HG02943 (cell line): ENCODE data around the gene ADM.
"Not testable (repeated sequence)": the region's sequence is repeated elsewhere in the genome, so short reads cannot be mapped to it uniquely, and the experiment has no call there.

ENCODE experiments used
- ATAC-seq: cut with Tn5 transposase; IDR thresholded peaks from one replicate; pipeline ENCODE4 v1.9.1; 2021; ENCODE audit warnings: mild to moderate bottlenecking, low read depth, moderate library complexity; ENCODE audit not compliant: unreplicated experiment

The ADM gene

GRCh38 chr11:10304495-10305261 lies at the start of gene ADM:
Gene ADM, plus strand, starts transcription at chr11:10305073. Its CDS starts 628 bp downstream, at chr11:10305701.
- ATAC-seq: no peak

- no peak for ATAC-seq
These were observed 49.3 kb upstream of the ADM start for GRCh38 chr11:10255388-10256125.

- no peak for ATAC-seq
These were observed 47.4 kb upstream of the ADM start for GRCh38 chr11:10257478-10257877.

GRCh38 chr11:10261821-10262220 lies 43.1 kb upstream of the ADM start:
- no peak for ATAC-seq

- ATAC-seq: no peak
These were observed 40.9 kb upstream of the ADM start for GRCh38 chr11:10263929-10264328.

- not testable (repeated sequence) for ATAC-seq
These were observed 40.2 kb upstream of the ADM start for GRCh38 chr11:10264716-10265115.

GRCh38 chr11:10265936-10266335 lies 38.9 kb upstream of the ADM start:
- ATAC-seq: no peak

- no peak for ATAC-seq
These were observed 37.1 kb upstream of the ADM start for GRCh38 chr11:10267821-10268220.

DNA sequence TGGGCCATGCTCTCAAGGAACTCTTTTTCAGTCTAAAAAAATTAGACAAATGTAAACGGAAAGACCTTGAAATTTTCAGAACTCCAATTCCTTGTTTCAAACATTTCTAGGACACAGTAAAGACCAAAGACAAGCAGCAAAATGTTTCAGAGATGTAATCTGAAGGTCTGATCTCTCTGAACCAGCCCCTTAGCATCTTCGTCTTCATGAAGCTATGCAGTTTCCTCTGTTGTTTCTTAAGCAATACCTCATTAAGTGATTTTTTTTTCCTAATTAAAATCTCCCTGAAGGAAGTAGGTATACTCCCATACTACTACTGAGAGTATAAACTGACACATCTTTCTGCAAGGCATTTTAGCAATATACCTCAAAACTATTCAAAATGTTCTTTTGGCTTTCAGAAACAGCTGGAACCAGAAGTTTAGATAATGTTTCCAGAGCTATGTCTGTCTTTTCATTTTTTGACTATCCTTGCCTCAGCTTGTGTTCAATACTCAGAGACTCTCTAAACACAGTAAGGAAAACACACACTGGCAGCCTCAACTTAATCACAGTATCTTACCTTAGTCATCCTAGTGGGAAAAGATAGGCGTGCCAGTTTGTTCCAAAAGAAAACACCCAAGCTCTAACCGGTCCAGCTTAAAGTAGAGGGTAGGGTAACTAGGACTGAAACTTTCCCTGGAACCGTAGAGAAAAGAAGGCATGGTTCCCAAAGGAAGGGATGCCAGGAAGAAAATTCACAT lies 36.0 kb upstream of the ADM start:
- no peak for ATAC-seq

DNA sequence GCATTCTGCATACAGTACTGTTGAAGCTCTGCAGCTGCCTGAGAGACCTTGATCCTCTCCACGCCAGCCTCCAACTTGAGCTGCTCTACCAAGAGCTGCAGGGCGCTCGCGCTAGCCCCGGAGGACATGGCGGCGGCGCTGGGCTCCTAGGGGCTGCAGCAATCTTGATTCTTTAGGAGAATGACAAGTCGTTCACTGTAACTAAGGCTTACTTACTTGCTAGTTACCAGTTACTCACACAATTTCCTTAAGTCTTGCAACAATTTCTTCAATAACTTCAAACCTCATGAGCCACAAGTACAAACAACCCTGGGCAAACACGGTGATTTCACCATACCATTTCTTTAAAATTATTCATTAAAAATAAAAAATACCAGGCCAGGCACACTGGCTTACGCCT lies 32.7 kb upstream of the ADM start:
- ATAC-seq: no peak

GRCh38 chr11:10273738-10274137 lies 31.1 kb upstream of the ADM start:
- ATAC-seq: no peak

DNA sequence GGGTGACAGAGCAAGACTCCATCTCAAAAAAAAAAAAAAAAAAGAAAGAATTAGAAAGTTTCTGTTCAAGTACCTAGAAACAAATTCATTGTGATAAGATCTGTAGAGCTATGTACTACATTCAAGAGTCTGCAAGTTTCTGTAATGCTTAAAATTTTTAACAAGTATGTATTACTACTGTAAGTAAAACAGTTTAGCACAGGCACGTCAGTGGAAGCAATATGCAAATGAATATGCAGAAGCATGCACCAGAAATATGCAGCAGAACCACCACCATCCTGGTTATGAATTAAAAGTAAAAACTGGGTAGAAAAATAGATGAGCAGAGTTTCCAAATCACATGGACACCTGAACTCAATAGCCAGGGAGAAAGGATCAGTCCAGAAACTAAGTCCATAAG lies 30.1 kb upstream of the ADM start:
- ATAC-seq: no peak

DNA sequence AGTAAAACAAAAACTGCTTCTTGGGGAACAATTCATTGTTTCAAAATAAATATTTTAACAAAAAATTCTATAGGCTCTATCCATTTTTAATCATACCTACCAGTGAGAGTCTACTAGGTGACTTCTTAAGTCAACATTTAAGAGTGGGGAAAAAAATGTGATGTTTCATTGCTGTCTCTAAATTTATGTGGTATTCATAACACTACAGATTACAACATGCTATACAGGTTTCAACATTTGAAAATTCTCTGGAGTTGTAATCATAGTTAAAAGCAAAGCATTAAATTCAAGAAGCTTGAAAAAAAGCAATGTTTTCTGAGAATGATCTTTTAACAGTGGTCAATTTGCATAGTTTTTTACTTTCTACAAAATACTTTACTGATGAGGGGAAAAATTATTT lies 29.2 kb upstream of the ADM start:
- ATAC-seq: no peak

DNA sequence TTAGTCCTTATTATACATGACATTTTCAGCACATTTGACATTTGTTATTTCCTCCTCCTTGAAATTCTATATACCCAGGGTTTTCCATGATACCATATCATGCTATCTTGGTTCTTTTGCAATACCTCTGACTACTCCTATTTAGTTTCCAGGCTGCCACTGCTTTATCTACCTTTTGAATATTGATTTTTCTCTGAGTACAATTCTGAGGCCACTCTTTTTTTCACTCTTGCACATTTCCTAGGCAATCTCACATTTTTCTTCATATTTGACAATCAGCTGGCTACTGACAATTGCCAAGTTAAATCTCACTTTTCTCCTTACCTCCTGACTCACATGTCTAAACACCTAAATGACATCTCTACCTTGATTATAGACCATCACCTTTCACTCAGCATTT lies 22.8 kb upstream of the ADM start:
- ATAC-seq: no peak

DNA sequence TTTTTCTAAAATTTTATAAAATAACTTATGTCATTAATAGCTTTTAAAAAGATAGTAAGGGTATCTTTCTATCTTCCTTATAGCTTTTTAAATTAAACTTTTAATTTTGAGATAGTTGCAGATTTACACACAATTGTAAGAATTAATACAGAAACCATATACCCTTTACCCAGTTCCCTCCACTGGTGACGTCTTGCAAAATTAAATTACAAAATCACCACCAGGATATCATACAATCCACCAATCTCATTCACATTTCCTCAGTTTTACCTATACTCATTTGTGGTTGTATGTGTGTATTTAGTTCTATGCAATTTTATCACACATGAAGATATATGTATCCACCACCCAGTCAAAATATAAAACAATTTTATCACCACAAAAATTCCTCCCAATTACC lies 20.9 kb upstream of the ADM start:
- no peak for ATAC-seq

GRCh38 chr11:10285148-10285802 lies 19.6 kb upstream of the ADM start:
- ATAC-seq: no peak

- no peak for ATAC-seq
These were observed 17.7 kb upstream of the ADM start for GRCh38 chr11:10287140-10287539.

DNA sequence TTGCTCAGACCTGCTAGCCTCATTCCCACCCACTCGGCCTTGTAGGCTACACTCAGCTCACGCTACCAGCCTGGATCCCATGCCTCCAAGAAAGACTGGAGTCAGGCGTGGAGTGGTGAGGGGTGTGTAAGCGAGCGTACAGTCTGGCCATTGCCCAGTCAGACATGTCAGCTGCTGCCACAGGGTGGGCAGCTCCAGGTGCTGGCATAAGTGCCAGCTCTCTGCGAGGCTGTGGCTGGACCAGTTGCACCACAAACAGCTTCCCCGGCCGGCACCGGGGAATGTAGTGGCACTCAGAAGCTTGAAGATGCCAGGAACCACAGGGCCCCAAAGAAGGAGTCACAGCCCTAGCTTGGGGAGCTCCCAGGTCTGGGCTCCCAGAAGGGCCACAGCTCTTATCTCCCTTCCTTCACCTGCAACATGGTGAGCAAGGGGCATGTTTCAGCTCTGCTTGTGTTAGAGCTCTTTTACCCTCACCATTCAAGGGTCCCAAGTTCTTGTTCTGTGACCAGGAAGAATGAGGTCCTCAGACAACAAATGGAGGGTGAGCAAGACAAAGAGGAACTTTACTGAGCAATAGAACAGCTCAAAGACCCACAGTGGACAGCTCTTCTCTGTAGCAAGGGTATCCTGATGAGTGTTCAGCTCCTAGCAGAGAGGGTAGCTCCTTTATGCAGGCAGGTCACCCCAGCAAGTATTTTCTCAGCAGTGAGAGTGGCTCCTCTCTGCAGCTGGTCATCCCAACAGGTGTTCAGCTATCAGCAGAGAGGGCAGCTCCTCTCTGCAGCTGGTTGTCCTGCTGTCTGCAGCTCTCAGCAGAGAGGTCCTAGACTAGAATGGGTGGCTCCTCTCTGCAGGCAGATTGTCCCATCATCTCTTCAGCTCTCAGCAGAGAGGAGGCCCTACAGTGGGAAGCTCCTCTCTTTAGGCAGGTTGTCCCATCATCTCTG lies 16.8 kb upstream of the ADM start:
- no peak for ATAC-seq

DNA sequence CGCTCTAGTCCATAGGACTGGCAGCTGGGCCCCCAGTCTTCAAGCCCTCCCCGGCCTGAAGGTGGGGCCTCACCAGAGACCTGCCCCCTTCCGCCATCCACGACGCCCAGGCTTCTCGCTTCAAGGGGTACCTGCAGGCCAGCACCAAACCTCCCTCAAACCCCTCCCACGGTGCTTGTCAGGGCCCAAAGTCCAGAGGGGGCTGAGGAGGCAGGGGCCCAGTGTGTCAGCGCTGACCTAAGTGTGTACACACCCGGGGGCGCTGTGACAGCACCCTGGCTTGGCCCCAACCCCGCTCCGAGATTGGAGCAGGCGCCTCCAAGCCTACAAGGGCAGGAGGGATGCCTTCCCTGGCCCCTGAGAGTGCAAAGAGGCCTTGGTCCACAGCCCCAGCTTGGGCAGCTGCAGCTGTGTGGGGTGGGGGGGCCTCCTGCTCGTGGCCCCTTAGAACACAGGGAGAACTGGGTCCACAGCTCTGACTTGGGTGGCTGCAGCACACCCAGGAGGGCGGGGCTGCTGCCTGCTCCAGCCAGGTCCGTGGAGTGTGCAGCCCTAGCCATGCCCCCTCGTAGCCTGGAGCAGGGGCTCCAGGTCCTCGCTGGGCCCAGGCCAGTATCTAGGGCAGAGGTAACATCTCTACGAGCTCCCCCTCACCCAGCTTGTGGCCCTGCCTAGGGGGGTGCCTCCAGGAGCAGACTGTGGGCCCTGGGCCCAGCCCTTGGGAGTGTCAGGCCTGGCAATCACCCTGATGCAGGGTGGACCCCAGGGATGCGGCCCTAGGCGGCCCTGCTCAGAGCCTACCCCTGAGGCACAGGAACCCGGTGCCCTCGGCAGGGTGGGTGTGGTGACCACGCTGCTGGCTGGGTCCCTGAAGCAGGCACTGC lies 15.8 kb upstream of the ADM start:
- no peak for ATAC-seq
